SIG-M5 treated with dmso at 0.1 percent for 504 hours (cell line): ENCODE results near the gene PDGFD.

Source experiments
- DNase-seq: peaks from one replicate; lab custom pipeline; 2025; ENCODE audit not compliant: unreplicated experiment; lab: John Stamatoyannopoulos, UW

The PDGFD gene

DNA sequence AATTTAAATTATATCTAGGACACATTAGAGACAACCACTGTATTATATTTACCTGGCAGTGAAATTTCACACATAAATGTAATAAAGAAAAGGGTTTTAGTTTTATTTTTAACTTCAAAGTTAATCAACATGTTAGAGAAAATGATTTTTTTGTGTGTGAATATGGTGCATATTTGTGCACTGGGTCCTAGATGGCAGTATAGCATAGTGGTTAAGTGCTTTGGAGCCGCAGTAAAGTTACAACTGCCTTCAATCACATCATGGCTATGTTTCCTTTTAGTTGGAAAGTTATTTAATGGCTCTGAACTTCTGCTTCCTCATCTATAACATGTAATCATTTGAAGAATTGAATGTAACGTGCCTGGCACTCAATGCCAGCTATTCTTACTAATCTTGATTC is 236.4 kb downstream of the PDGFD start:
- no peak for DNase-seq

DNA sequence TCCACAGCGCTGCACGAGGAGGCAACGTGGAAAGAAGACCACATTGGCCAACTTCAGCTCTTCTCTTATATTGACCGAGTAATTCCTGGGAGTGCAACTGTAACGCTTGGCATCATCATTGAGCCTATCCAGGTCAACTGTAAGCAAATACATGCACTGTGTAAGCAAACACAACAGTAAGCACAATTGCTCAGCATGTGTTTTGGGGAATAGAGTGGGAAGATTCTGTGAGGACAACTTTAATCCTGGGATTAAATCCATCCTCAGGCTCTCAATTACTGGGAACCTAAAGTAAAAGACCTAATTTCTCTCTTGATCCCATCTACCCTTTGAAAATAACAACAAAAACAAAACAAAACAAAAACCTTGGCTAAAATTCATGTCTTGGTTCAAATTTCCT is 237.0 kb downstream of the PDGFD start:
- DNase-seq: no peak

GRCh38 chr11:103924166-103925013 is 239.6 kb downstream of the PDGFD start:
- DNase-seq: no peak

DNA sequence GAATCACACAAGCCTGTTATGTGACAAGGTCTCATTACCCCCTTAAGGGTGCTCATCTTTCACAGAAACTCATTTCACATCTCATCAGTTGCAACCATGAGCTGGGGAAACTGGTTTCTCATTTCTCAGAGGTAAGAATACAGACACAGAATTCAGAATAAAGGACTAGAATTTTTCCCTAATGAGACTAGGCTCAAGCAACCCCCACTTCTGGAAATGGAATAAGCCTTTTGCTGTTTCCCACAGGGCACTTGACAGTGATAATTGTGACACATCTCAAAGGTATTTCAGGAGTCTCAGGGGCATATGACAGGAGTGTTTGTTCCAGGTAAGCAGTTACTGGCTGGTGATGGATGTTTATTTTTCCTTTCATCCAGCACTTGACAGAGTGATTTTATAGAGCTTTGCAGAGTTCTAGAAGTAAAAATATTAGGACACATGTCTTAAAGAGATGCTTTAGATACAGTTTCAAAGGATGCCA is 240.5 kb downstream of the PDGFD start:
- no peak for DNase-seq

- no peak for DNase-seq
These were observed 243.0 kb downstream of the PDGFD start for GRCh38 chr11:103920933-103921332.

GRCh38 chr11:103920449-103920848 is 243.5 kb downstream of the PDGFD start:
- no peak for DNase-seq

GRCh38 chr11:103910721-103911120 is 253.2 kb downstream of the PDGFD start:
- DNase-seq: no peak

DNA sequence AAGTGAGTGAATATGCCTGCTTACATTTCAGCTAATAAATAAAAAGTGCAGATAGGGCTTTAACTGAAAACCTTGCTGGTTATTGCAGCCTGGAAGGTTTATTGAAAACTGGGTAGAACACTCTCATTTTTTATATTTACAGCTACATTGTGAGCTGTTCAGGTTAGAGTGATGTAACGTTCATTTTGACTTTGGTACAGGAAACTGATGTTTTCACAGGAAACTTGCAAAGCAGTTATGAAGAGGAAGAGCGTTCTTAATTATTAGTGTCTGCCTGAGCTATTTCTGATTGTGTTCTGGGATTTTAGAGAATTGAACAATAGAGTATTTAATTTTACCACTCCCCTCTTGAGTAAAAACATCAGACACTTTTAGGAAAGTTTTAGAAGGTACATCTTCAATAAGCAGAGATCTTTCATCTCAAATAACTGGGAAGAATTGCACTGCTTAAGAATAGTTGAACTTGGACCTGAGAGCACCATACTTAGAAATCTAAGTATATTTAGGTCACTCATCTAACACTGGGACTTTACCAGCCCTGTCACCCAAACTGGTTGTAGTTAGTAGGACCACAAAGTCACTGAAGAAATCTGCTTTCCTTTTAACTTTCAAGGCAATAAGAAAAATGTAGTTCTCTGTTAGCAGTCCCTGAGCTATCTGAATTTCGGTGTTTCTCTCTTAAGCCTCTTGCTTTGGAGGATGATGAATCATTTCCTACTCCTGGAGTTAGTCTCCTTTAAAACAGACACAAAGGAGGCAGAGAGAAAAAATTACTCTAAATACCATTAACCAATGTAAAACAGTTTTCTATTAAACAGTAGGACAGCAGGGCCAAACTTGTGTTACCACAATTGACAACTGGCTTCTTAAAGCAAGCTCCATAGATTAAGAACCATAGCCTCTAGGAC is 256.1 kb downstream of the PDGFD start:
- no peak for DNase-seq

- no peak for DNase-seq
These were observed 256.8 kb downstream of the PDGFD start for GRCh38 chr11:103907136-103907535.

DNA sequence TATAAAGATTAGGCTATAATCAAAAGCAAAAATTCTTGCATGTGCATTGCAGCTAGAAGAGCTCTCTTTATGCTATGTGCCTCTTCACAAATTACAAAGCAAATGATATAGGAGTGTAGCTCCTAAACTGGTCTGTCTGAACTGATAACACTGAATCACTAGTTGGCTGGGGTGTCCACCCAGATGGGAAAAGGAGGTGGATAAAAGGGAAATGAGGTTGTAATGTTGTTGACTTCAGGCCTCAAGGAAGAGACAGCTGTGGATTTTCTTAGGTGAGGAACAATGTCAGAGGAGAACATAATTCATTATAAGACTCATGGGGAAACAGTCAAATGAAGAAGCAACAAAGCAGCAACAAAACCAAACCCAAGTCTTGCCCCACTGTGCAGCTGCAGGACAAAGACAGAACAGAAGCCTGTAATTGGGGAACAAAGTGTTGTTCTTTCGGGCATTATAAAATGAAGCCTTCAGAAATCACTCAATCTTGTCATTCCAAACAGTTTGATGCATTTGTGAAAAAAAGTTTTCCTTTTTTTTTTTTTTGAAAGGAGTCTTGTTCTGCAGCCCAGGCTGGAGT is 257.6 kb downstream of the PDGFD start:
- DNase-seq: no peak

- DNase-seq: no peak
These were observed 259.7 kb downstream of the PDGFD start for GRCh38 chr11:103904324-103904667.

GRCh38 chr11:103903621-103904323 is 260.2 kb downstream of the PDGFD start:
- no peak for DNase-seq

- DNase-seq: no peak
These were observed 261.0 kb downstream of the PDGFD start for GRCh38 chr11:103902994-103903393.

DNA sequence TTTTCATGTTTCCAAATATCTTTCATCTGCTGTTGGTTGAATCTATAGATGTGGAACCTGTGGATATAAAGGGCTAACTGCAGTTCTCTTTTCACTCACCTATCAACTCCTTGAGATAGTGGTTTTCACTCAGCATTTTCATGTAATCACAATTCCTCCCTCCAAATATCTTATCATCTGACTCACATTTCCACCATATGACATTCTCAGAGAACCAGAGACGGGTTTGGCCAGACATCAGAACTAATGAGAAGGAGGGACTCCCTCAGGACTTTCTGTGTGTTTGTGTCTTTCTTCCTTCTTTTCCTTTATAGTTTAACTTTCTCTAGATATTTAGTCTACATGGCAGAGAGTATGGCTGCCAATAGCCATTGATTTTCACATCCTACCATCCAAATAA is 262.3 kb downstream of the PDGFD start:
- DNase-seq: no peak

DNA sequence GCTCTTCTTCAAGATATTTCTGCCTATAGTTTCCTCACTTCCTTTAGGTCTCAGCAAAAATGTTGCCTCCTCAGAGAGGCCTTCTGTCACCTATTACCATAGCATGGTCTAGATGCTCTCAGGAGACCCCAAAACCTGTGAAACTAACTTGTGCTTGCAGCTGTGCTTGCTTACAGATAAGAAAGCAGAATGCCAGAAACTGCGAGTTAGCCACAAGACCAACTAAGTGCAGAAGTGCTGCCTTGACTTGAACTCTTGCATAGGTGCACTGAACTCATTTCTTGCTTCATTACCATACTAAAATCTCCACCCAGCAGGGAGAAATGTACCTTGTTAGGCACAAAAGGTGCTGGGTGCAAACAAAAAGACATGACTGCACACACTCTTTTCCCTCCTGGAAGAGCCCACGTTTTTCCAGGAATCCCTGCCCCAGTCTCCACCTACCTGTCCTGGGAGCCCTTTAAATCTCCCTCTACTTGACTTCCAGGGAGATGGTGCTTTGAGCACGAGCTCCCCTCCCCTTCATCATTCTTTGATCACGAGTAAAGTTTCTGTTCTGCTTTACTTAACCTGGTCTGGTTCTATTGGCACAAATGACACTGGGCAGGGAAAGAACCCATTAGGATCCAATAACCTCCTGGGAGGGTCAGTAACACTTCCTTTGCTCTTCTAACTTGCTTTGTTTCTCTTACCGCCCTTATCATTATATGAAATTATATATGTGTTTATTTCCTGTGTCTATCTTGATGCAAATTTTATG is 265.2 kb downstream of the PDGFD start:
- no peak for DNase-seq

GRCh38 chr11:103898065-103898464 is 265.9 kb downstream of the PDGFD start:
- DNase-seq: no peak

DNA sequence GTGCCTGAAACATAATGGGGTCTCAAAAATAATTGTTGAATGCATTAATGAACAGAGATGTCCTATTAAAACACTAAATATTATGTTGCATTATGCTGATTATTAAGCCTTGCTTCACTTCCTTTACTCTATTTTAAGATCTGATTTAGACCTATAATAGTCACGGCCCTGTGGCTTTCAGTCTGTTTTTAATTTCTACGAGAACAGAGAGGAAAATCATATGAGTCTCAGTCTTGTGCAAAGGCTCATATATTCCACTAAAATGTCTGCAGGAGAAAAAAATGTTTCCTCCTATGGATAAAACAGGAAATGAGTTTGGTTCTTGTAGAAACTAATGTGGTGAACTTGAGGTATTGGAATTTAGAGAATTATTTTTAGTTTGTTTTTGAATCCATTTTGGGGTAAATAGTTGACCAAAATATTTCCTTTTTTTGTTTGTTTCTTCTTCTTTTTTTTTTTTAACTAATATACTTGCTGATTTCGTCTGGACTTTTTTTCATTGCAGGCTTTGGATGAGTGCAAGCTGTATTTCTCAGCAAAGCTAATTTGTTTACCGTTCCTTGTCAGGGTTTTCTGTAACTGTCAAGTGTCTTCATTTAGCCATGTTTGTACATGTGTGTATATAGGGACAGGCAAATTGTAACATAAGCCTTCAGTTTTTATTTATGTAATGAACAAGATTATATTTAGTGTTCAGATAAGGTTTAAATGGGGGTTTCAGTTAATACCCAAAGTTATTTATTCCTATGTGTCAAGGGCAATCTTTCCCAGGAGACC is 266.6 kb downstream of the PDGFD start:
- no peak for DNase-seq

DNA sequence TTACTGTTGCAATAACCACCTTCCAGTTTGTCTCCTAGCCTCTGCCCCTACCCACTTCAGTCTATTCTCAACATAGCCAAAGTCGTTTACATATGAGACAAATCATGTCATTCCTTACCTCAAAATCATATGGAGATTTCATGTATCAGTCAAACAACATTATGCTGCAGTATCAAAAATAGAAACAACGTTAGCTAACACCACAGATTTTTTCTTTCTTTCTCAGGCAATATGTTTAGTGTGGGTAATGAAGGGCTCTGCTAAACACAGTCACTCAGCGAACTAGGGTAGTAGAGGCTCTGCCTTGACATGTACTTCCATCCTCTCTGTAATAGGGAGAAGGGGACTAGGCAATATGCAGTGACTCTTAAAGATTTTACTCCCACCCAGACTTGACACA is 268.8 kb downstream of the PDGFD start:
- DNase-seq: no peak

GRCh38 chr11:103894673-103895072 is 269.3 kb downstream of the PDGFD start:
- DNase-seq: no peak

- DNase-seq: no peak
These were observed 269.9 kb downstream of the PDGFD start for GRCh38 chr11:103894034-103894433.
